CD14-positive monocyte (primary cell): Measurements from ENCODE around the gene WDR86. TPM values are rescaled to one million over a fixed set of nuclear protein-coding genes. Genes with fewer than 3 reads are reported as not detected.

ENCODE experiments used
- DNase-seq, 3 donors: peaks; one replicate each; pipeline ENCODE4 v3.0.0-alpha.2; 2011 to 2022
- H2AFZ ChIP-seq: 2 replicates; pipeline ENCODE4 v1.6.0; 2012; ENCODE audit warnings: mild to moderate bottlenecking, low read depth, low read length, inconsistent platforms; ENCODE audit not compliant: insufficient read depth, poor library complexity, severe bottlenecking
- H3K27ac ChIP-seq, 2 donors: 1 replicate in 1 of 2; 2 replicates in 1 of 2; pipeline ENCODE4 v1.5.1; 2012 to 2013; ENCODE audit warnings: low read length in 2 of 2, control low read depth in 1 of 2, inconsistent platforms in 1 of 2, low read depth in 1 of 2, mild to moderate bottlenecking in 1 of 2
- H3K27me3 ChIP-seq, 2 donors: one replicate each; pipeline versions ENCODE4 v1.6.0 to v1.6.1; 2011 to 2013; ENCODE audit warnings: low read length in 2 of 2; ENCODE audit not compliant: control insufficient read depth in 2 of 2, insufficient read depth in 2 of 2
- H3K36me3 ChIP-seq, 2 donors: replicated peaks in 1 of 2; 1 replicate in 1 of 2; 2 replicates in 1 of 2; pipeline versions ENCODE4 v1.5.1 to v1.6.1; 2012 to 2013; ENCODE audit warnings: low read length in 2 of 2, control low read depth in 1 of 2, inconsistent platforms in 1 of 2, mild to moderate bottlenecking in 1 of 2; ENCODE audit not compliant: insufficient read depth in 2 of 2, control insufficient read depth in 1 of 2
- H3K4me1 ChIP-seq, 2 donors: 1 replicate in 1 of 2; 2 replicates in 1 of 2; pipeline versions ENCODE4 v1.5.1 to v1.6.1; 2012 to 2013; ENCODE audit warnings: low read length in 2 of 2, control low read depth in 1 of 2, inconsistent platforms in 1 of 2, mild to moderate bottlenecking in 1 of 2, moderate library complexity in 1 of 2; ENCODE audit not compliant: insufficient read depth in 2 of 2, control insufficient read depth in 1 of 2
- H3K4me2 ChIP-seq: replicated peaks from 2 replicates; pipeline ENCODE3; 2012; ENCODE audit warnings: low read length, moderate library complexity, mild to moderate bottlenecking; ENCODE audit not compliant: poor library complexity, severe bottlenecking; ENCODE audit errors: extremely low read depth
- H3K4me3 ChIP-seq, 3 experiments: fragments of 200-600 bp in 1 of 3; sonication (generic) in 1 of 3; replicated peaks in 1 of 3; 1 replicate in 2 of 3; 2 replicates in 1 of 3; pipeline ENCODE4 v1.5.1; 2011 to 2013; ENCODE audit warnings: low read length in 3 of 3, mild to moderate bottlenecking in 3 of 3, control low read depth in 2 of 3, low read depth in 2 of 3, inconsistent platforms in 1 of 3, moderate library complexity in 1 of 3
- H3K79me2 ChIP-seq: 2 replicates; pipeline ENCODE4 v1.6.0; 2012; ENCODE audit warnings: mild to moderate bottlenecking, control low read depth, inconsistent platforms, low read length, moderate library complexity; ENCODE audit not compliant: insufficient read depth
- H3K9ac ChIP-seq: 2 replicates; pipeline ENCODE4 v1.6.0; 2017; ENCODE audit warnings: low read length, mild to moderate bottlenecking; ENCODE audit not compliant: insufficient read depth, poor library complexity, severe bottlenecking
- H3K9me3 ChIP-seq, 2 donors: replicated peaks in 1 of 2; 1 replicate in 1 of 2; 2 replicates in 1 of 2; pipeline versions ENCODE4 v1.5.1 to v1.6.1; 2012 to 2013; ENCODE audit warnings: low read length in 2 of 2, control low read depth in 1 of 2; ENCODE audit not compliant: control insufficient read depth in 1 of 2, insufficient read depth in 1 of 2
- H4K20me1 ChIP-seq: 2 replicates; pipeline ENCODE4 v1.6.0; 2012; ENCODE audit warnings: mild to moderate bottlenecking, low read length, control low read depth, moderate library complexity; ENCODE audit not compliant: insufficient read depth
- H3K27ac Mint-ChIP-seq, 7 donors: one replicate each; pipeline ENCODE4 v1.8.0; 2020; ENCODE audit warnings: mild to moderate bottlenecking in 7 of 7, mixed read lengths in 7 of 7, moderate library complexity in 6 of 7, inconsistent platforms in 2 of 7
- H3K27me3 Mint-ChIP-seq, 3 donors: one replicate each; pipeline ENCODE4 v1.8.0; 2021 to 2022; ENCODE audit warnings: low read depth in 3 of 3, mild to moderate bottlenecking in 3 of 3, mixed read lengths in 3 of 3, moderate library complexity in 3 of 3, inconsistent platforms in 1 of 3
- H3K36me3 Mint-ChIP-seq, 2 donors: one replicate each; pipeline ENCODE4 v1.8.0; 2020; ENCODE audit warnings: mixed read lengths in 2 of 2, inconsistent platforms in 1 of 2, mild to moderate bottlenecking in 1 of 2
- H3K4me1 Mint-ChIP-seq: one replicate; pipeline ENCODE4 v1.8.0; 2020; ENCODE audit warnings: mild to moderate bottlenecking, mixed read lengths
- H3K4me3 Mint-ChIP-seq, 2 donors: one replicate each; pipeline ENCODE4 v1.8.0; 2020; ENCODE audit warnings: mild to moderate bottlenecking in 2 of 2, mixed read lengths in 2 of 2, moderate library complexity in 1 of 2
- H3K9me3 Mint-ChIP-seq, 7 donors: one replicate each; pipeline ENCODE4 v1.8.0; 2020 to 2022; ENCODE audit warnings: mixed read lengths in 7 of 7, mild to moderate bottlenecking in 6 of 7, moderate library complexity in 6 of 7, inconsistent platforms in 2 of 7
- CTCF ChIP-seq: fragments of 200-600 bp; IDR thresholded peaks from one replicate; pipeline ENCODE4 v1.8.0; 2022; ENCODE audit warnings: antibody characterized with exemption, mild to moderate bottlenecking
- WGBS: methylation state at CpG from one replicate; pipeline ENCODE4 v1.1.5; 2013; ENCODE audit warnings: missing lambda C conversion rate; ENCODE audit not compliant: insufficient coverage; 5-methylcytosine and 5-hydroxymethylcytosine counted together
- intact Hi-C, 2 donors: fragments of 100-400 bp; cut with micrococcal nuclease; formaldehyde crosslinking; loops; one replicate each; pipeline versions ENCODE4 v1.15.0 to v1.15.1; 2023
- polyA plus RNA-seq, 3 donors: library from polyadenylated mRNA; depleted of rRNA in 1 of 3; unstranded in 2 of 3; stranded (reverse) in 1 of 3; fragments of 300-500 nt in 2 of 3; fragments of >200 nt in 1 of 3; fragmentation: Illumina TruSeq in 2 of 3; gene quantifications; 1 replicate in 2 of 3; 2 replicates in 1 of 3; pipeline ENCODE4 v1.2.3, GENCODE V29; 2012 to 2021

Gene WDR86
- polyA plus RNA-seq, 3 donors: 0.11 to 0.30 (median 0.24) TPM

- Histone ChIP-seq H3K36me3 (no peaks in the 10 kb centered on the region), H2AFZ (no peak overlapping the region), H3K4me1 (peaks cover 13 to 19% of the 10 kb centered on the region in 2 donors), H3K27ac (no peak overlapping the region), H3K4me3 (no peak overlapping the region), H3K27me3 (peaks cover 5 to 22% of the 10 kb centered on the region in 2 donors), H3K9ac (no peak overlapping the region), H3K4me2 (no peak overlapping the region), H3K79me2 (no peaks in the 10 kb centered on the region), H3K9me3 (no peaks in the 10 kb centered on the region), H4K20me1 (no peaks in the 10 kb centered on the region)
- Mint-ChIP-seq H3K4me1 (peaks cover 32% of the 10 kb centered on the region), H3K27me3 (peaks cover 21 to 32% (median 25%) of the 10 kb centered on the region in 3 donors), H3K27ac (no peak overlapping the region), H3K36me3 (no peaks in the 10 kb centered on the region), H3K4me3 (no peak overlapping the region), H3K9me3 (peaks cover 0 to 4% (median 0%) of the 10 kb centered on the region in 7 donors)
- intact Hi-C loops: no loop called here
- 96% methylated on average over 12 of the region's 13 CpGs for WGBS
- DNase-seq: no peak
- TF ChIP-seq CTCF: no peak
Observed at GRCh38 chr7:151437159-151437553, 27.3 kb upstream of the WDR86 start.

GRCh38 chr7:151436446-151437158 is 26.8 kb upstream of the WDR86 start:
- no peaks in the 10 kb centered on the region for H3K9me3 ChIP-seq
- no peak overlapping the region for H3K4me2 ChIP-seq
- Mint-ChIP-seq H3K27me3 (peaks cover 21 to 29% (median 25%) of the 10 kb centered on the region in 3 donors), H3K9me3 (peaks cover 0 to 4% (median 0%) of the 10 kb centered on the region in 7 donors), H3K4me3 (no peak overlapping the region), H3K36me3 (no peaks in the 10 kb centered on the region), H3K27ac (no peak overlapping the region), H3K4me1 (peaks cover 28% of the 10 kb centered on the region)
- DNase-seq: no peak
- no peak overlapping the region for H2AFZ ChIP-seq
- H3K9ac ChIP-seq: no peak overlapping the region
- H3K27me3 ChIP-seq: peaks cover 5 to 22% of the 10 kb centered on the region in 2 donors
- H3K36me3 ChIP-seq: no peaks in the 10 kb centered on the region
- WGBS: 100% methylated on average over 5 of the region's 9 CpGs
- intact Hi-C loops: no loop called here
- peaks cover 12 to 16% of the 10 kb centered on the region in 2 donors for H3K4me1 ChIP-seq
- no peak overlapping the region for H3K27ac ChIP-seq
- H3K79me2 ChIP-seq: no peaks in the 10 kb centered on the region
- no peak overlapping the region for H3K4me3 ChIP-seq
- H4K20me1 ChIP-seq: no peaks in the 10 kb centered on the region
- no peak for TF ChIP-seq CTCF
